ENCODE measurements around the gene TNFSF4. TPM values are rescaled to one million over a fixed set of nuclear protein-coding genes. Genes with fewer than 3 reads are reported as not detected.

TNFSF4 gene
- total RNA-seq, 1 donor from 2014 or later, result 0.35 TPM

DNA sequence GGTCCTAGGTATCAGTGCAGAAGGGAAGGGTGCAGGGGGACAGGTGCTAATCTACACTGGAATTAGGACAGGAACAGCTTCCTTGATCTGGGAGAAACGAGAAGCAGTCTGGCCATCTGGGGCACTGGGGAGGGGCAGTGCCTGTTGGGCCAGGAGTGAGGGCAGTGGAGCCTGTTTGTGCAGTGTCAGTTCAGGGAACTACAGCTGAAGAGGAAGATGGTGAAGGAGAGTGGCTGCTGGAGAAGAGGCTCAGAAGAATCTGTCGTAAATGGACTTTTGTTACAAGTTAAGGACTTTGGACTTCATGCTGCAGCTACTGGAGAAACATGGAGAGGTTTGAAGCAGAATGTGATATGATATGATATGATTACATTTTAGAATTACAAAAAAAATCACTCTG is 3.2 kb upstream of the TNFSF4 start:
- Mint-ChIP-seq H3K27ac (ENCODE audit: unreplicated experiment) (no peak overlapping the region), H3K4me3 (ENCODE audit: unreplicated experiment) (no peak overlapping the region), H3K4me1 (ENCODE audit: unreplicated experiment) (peaks cover 2% of the 10 kb centered on the region), H3K36me3 (ENCODE audit: unreplicated experiment) (no peaks in the 10 kb centered on the region), H3K27me3 (ENCODE audit: unreplicated experiment) (peaks cover 3% of the 10 kb centered on the region), H3K9me3 (ENCODE audit: unreplicated experiment) (no peaks in the 10 kb centered on the region)
- TF ChIP-seq, protein P1, sequence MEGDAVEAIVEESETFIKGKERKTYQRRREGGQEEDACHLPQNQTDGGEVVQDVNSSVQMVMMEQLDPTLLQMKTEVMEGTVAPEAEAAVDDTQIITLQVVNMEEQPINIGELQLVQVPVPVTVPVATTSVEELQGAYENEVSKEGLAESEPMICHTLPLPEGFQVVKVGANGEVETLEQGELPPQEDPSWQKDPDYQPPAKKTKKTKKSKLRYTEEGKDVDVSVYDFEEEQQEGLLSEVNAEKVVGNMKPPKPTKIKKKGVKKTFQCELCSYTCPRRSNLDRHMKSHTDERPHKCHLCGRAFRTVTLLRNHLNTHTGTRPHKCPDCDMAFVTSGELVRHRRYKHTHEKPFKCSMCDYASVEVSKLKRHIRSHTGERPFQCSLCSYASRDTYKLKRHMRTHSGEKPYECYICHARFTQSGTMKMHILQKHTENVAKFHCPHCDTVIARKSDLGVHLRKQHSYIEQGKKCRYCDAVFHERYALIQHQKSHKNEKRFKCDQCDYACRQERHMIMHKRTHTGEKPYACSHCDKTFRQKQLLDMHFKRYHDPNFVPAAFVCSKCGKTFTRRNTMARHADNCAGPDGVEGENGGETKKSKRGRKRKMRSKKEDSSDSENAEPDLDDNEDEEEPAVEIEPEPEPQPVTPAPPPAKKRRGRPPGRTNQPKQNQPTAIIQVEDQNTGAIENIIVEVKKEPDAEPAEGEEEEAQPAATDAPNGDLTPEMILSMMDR (IDR thresholded peaks at IDR 0.05), result no peak
- DNase-seq (ENCODE audit: extremely low spot score, unreplicated experiment), result no peak

DNA sequence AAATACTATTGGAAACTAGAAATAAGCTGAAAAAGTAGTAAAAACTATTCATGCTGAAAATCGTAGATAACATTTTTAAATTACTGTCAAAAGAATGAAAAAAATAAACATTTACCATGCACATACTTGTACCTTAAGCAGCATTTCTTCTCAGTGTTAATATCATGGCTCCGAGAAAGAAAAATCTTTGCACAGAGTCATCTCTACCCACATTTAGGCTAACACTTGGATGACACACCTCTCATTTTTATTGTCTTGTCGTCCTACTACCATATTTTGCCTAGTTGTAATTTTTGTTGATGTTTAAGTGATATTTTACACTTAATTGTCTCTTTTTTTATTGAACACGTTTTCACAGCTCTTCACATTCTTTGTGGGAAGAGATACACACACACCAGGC is 1.7 kb upstream of the TNFSF4 start:
- Mint-ChIP-seq H3K36me3 (ENCODE audit: unreplicated experiment) (no peaks in the 10 kb centered on the region), H3K4me1 (ENCODE audit: unreplicated experiment) (peaks cover 2% of the 10 kb centered on the region), H3K9me3 (ENCODE audit: unreplicated experiment) (no peaks in the 10 kb centered on the region), H3K27me3 (ENCODE audit: unreplicated experiment) (peaks cover 3% of the 10 kb centered on the region), H3K27ac (ENCODE audit: unreplicated experiment) (no peak overlapping the region), H3K4me3 (ENCODE audit: unreplicated experiment) (no peak overlapping the region)
- TF ChIP-seq, protein P1 (IDR thresholded peaks at IDR 0.05), result no peak
- DNase-seq (ENCODE audit: extremely low spot score, unreplicated experiment), result no peak

DNA sequence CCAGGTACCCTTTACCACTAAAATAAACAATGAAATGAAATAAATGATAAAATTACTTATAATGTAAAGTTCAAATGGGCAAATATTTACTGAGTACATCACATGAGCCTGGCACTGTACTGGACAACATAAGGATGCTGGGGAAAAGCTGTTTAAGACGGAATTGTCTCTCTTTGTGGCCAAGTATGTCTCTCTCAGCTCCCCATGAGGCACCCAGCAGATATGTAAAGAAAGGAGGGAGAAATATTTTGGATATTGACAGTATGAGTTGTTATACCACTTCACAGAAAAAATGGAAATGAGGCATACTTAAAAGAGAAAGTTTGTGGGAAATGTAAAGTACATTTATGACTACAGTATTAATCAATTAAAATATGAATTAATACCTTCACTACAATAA is 1.0 kb upstream of the TNFSF4 start:
- Mint-ChIP-seq H3K4me1 (ENCODE audit: unreplicated experiment) (peaks cover 2% of the 10 kb centered on the region), H3K27me3 (ENCODE audit: unreplicated experiment) (peaks cover 3% of the 10 kb centered on the region), H3K4me3 (ENCODE audit: unreplicated experiment) (no peak overlapping the region), H3K27ac (ENCODE audit: unreplicated experiment) (no peak overlapping the region), H3K9me3 (ENCODE audit: unreplicated experiment) (no peaks in the 10 kb centered on the region), H3K36me3 (ENCODE audit: unreplicated experiment) (no peaks in the 10 kb centered on the region)
- TF ChIP-seq, protein P1 (IDR thresholded peaks at IDR 0.05), result no peak
- no peak for DNase-seq (ENCODE audit: extremely low spot score, unreplicated experiment)

DNA sequence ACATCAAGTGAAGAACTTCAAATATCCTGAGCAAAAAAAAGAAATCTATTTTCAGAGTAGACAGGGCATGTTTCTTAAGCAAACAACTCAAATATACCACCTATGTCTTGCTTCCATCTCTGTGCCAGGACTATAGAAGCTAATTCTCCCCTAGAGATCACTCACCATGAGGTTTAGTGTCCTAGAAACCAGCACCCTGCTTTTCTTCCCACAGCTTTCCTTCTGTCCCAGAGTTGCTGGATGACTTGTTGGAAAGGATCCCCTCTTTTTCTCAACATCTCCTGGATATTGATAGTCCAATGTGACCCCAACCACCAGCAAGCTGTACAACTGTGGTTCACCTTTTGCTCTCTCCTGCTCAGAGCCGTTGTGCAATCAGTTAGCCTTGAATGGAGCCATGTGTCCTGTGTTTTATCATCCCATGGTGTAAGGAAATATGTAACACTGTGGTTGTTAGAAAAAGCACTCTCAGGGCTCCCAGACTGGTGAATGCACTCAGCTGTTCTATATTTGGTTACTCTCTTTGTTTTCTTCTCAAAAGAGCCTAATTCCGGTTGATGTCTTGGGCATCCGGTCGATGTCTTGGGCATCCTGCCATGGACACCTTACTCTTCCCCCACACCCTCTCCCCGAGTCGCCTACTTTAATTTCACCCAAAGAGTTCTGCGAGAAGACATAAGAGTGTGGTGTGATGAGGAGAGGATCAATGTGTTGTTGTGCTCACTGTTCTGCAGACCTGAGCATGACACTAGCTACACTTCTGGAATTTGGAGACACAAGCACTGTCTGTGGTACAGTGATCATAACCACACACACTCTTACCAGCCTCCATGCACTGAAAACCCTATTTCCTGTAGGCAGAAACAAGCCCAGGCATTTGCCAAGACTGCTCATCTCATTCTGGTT is 1.7 kb downstream of the TNFSF4 start:
- no peak for DNase-seq (ENCODE audit: extremely low spot score, unreplicated experiment)

DNA sequence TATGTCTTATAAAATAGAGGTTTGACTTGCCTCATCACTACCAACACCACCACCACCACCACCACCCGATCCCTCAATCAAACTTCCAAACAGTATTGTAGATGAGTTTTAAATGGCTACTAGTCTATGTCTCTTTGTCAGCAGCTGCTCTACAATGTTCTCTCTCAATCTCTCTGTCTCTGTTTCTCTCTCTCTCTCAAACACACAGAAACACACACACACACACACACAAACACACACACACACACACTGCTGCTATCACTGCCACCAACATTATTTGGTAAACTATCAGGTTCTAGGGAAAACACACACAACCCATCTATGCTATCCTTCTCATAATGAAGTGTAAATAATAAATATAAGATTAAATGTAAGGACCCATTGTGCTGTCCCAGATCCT is 2.4 kb downstream of the TNFSF4 start:
- H3K27ac Mint-ChIP-seq (ENCODE audit: unreplicated experiment), result no peak overlapping the region
- H3K27me3 Mint-ChIP-seq (ENCODE audit: unreplicated experiment), result no peaks in the 10 kb centered on the region
- no peaks in the 10 kb centered on the region for H3K9me3 Mint-ChIP-seq (ENCODE audit: unreplicated experiment)
- H3K4me1 Mint-ChIP-seq (ENCODE audit: unreplicated experiment), result peaks cover 4% of the 10 kb centered on the region
- no peak overlapping the region for H3K4me3 Mint-ChIP-seq (ENCODE audit: unreplicated experiment)
- TF ChIP-seq, protein P1 (IDR thresholded peaks at IDR 0.05), result no peak
- no peak for DNase-seq (ENCODE audit: extremely low spot score, unreplicated experiment)
- no peaks in the 10 kb centered on the region for H3K36me3 Mint-ChIP-seq (ENCODE audit: unreplicated experiment)

More for the DNA sequence above, 1.7 kb downstream of the TNFSF4 start:
- TF ChIP-seq, protein P1 (IDR thresholded peaks at IDR 0.05), result no peak
- H3K9me3 Mint-ChIP-seq (ENCODE audit: unreplicated experiment), result no peaks in the 10 kb centered on the region
- H3K27ac Mint-ChIP-seq (ENCODE audit: unreplicated experiment), result no peak overlapping the region
- H3K27me3 Mint-ChIP-seq (ENCODE audit: unreplicated experiment), result no peaks in the 10 kb centered on the region
- no peaks in the 10 kb centered on the region for H3K36me3 Mint-ChIP-seq (ENCODE audit: unreplicated experiment)
- peaks cover 4% of the 10 kb centered on the region for H3K4me1 Mint-ChIP-seq (ENCODE audit: unreplicated experiment)
- H3K4me3 Mint-ChIP-seq (ENCODE audit: unreplicated experiment), result no peak overlapping the region
